WI38 (cell line): ENCODE measurements around the gene SLC35B4.

ENCODE experiments used
- H3K4me3 ChIP-seq: 2 replicates; pipeline ENCODE4 v1.5.1; 2011; ENCODE audit warnings: low read depth, mild to moderate bottlenecking, control low read depth, low read length
- TF ChIP-seq, protein P1 (sequence below): IDR thresholded peaks from 2 replicates; pipeline ENCODE4 v1.5.1; 2012; ENCODE audit warnings: low read depth, mild to moderate bottlenecking, control low read depth, low read length

Gene SLC35B4

DNA sequence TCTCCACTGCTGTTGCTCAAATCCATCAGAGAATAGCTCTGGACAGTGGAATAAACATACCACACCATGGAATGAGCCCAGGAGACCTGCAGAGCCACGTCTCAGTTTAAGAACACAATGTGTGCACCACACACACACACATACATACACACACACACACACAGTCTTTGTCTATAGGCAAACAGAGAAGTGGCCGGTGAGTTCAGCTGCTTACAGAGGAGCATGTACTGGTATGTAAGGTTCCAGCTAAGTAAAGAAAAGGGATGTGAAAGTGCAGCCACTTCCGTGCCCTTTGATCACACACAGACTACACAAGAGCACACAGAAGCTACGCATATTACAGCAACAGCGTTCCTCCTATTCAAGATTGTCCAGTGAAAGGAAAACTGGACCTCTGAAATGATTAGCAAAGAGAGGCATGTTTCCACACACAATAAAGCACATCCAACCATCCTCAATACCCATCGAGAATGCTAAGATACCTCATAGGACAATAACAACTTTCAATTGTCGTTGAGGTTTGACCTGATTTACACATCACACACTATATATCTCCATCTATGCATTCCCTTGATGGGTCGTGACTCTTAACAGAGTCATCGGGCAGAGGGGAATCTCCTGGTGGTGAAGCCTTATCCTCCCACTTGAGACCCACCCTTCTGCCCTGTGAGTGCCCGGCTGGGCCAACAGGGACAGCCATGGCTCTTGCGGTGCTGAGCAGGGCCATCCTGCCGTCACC is 23.6 kb downstream of the SLC35B4 start:
- H3K4me3 ChIP-seq, result no peak overlapping the region
- TF ChIP-seq, protein P1, sequence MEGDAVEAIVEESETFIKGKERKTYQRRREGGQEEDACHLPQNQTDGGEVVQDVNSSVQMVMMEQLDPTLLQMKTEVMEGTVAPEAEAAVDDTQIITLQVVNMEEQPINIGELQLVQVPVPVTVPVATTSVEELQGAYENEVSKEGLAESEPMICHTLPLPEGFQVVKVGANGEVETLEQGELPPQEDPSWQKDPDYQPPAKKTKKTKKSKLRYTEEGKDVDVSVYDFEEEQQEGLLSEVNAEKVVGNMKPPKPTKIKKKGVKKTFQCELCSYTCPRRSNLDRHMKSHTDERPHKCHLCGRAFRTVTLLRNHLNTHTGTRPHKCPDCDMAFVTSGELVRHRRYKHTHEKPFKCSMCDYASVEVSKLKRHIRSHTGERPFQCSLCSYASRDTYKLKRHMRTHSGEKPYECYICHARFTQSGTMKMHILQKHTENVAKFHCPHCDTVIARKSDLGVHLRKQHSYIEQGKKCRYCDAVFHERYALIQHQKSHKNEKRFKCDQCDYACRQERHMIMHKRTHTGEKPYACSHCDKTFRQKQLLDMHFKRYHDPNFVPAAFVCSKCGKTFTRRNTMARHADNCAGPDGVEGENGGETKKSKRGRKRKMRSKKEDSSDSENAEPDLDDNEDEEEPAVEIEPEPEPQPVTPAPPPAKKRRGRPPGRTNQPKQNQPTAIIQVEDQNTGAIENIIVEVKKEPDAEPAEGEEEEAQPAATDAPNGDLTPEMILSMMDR, result no peak

GRCh38 chr7:134290286-134290685 is 26.4 kb downstream of the SLC35B4 start:
- TF ChIP-seq, protein P1, result no peak
- no peak overlapping the region for H3K4me3 ChIP-seq

- TF ChIP-seq, protein P1, result no peak
- no peak overlapping the region for H3K4me3 ChIP-seq
Observed at GRCh38 chr7:134289841-134290240, 26.9 kb downstream of the SLC35B4 start.

GRCh38 chr7:134289423-134289822 is 27.3 kb downstream of the SLC35B4 start:
- TF ChIP-seq, protein P1, result no peak
- H3K4me3 ChIP-seq, result no peak overlapping the region

GRCh38 chr7:134287916-134288659 is 28.6 kb downstream of the SLC35B4 start:
- TF ChIP-seq, protein P1, result no peak

DNA sequence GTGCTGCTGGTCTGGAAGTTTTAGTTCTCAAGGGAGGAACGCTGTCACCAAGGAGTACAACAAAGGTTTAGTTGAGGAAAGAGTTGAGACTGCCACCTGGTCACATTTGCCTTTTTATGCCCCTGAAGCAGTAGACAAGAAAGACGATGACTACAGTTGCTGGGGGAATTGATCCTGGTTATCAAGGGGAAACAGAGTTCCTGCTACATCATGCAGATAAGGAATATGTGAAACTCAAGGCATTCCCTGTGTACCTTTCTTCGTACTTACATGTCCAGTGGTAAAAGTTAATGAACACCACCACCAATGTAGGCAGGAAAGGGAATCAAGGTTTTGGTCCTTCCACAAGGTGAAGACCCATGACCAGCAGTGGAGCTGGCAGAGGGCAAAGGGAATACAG is 31.8 kb downstream of the SLC35B4 start:
- H3K4me3 ChIP-seq, result no peak overlapping the region
- TF ChIP-seq, protein P1, result no peak

More at GRCh38 chr7:134287916-134288659, 28.6 kb downstream of the SLC35B4 start:
- no peak overlapping the region for H3K4me3 ChIP-seq

GRCh38 chr7:134284011-134284410 is 32.7 kb downstream of the SLC35B4 start:
- TF ChIP-seq, protein P1, result no peak
- no peak overlapping the region for H3K4me3 ChIP-seq
